HG02840 (cell line): ENCODE data around the gene PSMB10.
"Not testable (repeated sequence)": the region's sequence is repeated elsewhere in the genome, so short reads cannot be mapped to it uniquely, and the experiment has no call there.

Experiments
- ATAC-seq: cut with Tn5 transposase; IDR thresholded peaks from one replicate; pipeline ENCODE4 v1.9.1; 2021; ENCODE audit warnings: mild to moderate bottlenecking, moderate library complexity, moderate number of reproducible peaks; ENCODE audit not compliant: unreplicated experiment, low FRiP score

The PSMB10 gene

DNA sequence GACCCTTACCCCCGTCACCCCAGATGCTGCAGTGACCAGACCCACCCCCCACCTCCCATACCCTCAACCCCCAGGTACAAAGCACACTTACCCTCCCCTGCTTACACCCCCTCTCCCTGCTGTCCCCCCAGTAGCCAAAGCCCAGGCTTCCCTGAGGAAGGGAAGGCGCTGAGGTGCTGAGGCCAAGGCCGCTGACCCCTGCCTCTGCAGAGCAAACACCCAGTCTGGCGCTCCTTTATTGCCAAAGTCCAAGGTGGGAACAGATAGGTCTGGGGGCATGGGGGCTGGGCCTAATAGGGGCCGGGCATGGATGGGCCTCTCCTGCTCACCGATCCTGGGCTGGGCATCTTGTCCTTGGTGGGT is 6.6 kb upstream of the PSMB10 start:
- ATAC-seq: no peak

DNA sequence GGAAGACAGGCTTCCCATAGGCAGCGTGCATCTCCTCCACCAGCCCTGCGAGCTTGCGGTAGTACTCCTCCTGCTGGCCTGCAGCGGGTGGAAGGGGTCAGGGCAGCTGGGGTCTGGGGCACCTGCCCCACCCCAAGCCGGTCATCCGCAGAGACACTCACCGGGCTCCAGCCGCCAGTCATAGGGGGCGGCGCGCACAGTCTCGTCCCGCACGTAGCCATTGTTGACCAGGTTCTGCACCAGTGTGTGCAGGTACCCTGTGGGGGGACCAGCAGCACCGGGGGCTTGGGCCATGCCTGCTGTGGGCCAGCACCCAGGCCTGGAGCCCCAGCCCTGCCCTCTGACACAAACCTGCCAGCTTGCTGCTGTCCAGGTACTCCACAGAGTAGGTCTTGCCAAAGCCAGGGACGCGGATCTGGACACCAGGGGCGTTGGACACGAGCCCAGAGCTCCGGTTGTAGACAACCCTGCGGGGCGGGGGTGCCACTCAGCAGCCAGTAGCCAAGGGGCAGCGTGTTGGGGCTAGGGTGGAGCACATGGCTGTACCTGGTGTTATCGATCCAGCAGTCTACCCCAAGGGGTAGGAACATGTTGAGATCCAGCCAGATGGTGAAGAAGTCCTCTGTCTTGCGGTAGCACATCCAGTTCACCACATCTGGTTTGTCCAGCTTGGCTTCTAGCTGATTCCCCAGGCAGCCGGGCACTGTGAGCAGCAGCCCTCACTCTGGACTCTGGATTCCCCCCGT is 6.0 kb upstream of the PSMB10 start:
- no peak for ATAC-seq

DNA sequence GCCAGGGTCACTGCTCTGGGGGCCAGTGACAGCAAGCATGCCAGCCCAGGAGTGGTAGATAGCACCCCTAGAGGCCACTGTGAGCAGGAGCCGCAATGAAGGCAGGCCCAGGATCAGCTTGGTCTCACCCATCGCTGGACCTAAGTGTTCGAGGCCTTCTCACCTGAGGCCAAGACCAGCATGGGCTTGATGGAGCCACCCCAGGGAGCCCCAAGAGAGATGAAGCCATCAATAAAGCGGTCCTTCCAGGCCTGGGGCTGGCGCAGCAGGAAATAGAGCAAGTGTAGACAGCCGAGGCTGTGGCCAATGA is 5.5 kb upstream of the PSMB10 start:
- ATAC-seq: no peak

DNA sequence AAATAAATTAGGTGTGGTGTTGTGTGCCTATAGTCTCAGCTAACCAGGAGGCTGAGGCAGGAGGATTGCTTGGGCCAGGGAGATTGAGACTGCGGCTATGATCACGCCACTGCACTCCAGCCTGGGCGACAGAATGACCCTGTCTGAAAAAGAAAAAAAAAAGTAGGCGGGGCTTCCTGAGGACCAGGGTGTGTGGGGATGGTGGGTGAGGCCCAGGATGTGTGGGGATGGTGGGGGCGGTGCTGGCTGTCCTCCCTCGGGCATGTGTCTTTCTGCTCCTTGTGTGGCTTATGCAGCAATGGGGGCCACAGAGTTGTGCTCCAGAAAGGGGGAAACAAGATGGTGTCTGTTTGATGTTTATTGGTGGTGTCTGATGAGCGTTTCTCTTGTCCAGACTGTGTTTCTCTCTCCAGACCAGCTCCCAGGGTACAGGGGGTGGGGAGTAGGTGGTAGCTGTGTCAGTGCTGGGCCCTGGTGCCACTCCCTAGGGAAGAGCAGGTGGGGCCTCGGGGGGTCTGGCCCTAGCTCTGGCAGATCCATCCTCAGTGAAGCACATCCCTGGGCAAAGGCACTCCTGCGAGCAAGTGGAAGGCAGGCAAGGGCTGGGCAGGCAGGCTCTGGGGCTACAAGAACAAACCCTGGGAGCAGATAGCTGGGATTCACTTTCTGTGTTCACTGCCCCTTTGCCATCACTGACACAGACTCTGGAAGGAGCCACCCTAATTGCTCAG is 5.0 kb upstream of the PSMB10 start:
- ATAC-seq: no peak

DNA sequence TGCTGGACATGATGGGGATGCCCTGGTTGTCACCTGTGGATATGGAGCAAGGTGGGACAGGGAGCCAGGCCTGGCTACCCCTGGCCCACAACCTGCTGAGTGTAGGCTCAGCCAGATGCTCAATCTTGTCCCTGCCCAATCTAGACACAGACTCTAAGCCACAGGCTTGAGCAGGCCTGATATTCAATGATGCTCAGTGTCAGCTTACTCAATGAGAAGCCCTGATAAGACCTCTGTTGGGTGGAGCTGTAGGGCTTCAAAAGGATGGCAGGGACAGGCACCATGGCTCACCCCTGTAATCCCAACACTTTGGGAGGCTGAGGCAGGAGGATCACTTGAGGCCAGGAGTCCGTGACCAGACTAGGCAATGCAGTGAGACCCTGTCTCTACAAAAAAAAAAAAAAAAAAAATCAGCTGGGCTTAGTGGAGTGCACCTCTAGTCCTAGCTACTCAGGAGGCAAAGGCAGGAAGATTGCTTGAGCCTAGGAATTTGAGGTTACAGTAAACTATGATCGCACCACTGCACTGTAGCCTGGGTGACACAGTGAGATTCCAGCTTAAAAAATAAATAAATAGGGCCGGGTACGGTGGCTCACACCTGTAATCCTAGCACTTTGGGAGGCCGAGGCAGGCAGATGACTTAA is 3.9 kb upstream of the PSMB10 start:
- no peak for ATAC-seq

DNA sequence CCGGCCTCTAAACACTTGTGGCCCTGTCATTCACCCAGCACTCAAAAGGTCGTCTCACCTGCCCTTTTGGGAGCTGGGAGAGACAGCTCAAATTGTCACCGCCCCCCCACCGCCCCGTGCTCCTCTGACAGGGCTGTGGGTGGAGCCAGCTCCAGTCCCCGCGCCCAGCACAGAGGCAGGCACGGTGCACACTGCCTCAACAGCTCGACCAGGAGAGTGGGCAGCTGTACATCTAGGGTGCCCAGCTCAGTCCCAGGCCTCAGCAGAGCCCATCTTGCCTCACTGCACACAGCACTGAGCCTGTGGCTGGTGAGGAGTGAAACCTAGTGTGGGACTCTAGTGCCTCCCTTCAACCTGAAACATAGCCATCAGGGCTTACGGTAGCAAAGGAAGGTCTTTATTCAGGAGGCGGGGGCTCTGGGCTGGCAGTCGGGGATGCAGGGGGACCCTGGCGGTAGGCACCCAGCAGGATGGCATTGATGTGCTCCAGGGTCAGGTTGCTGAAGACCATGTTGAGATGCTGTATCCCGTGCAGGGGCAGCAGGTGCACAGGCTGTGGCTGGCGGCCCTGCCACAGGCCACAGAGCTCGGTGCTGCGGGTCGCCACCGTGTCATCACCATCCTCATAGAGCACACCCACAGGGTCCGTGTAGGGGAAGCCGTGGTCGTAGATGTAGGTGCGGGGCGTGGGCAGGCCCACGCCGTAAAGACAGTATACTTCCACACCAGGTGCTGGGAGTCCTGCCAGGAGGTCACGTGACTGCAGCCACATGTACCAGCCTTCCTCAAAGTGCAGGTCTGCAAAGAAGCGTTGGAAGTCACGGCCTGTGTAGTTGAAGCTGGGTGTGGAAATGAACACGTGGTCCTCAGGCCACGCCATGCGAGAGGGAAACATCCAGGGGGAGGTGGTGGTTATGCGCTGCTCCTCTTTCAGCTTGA is 3.1 kb upstream of the PSMB10 start:
- ATAC-seq: no peak

DNA sequence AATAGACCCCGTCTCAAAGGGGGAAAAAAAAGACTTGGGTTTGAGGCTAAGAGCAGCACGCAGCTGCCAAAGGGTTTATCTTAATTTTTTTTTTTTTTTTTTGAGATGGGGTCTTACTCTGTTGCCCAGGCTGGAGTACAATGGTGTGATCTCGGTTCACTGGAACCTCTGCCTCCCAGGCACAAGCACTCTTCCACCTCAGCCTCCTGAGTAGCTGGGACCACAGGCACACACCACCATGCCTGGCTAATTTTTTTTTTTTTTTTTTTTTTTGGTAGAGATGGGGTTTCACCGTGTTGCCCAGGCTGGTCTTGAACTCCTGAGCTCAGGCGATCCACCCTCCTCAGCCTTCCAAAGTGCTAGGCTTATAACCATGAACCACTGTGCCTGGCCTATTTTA is 1.1 kb upstream of the PSMB10 start:
- not testable (repeated sequence) for ATAC-seq

DNA sequence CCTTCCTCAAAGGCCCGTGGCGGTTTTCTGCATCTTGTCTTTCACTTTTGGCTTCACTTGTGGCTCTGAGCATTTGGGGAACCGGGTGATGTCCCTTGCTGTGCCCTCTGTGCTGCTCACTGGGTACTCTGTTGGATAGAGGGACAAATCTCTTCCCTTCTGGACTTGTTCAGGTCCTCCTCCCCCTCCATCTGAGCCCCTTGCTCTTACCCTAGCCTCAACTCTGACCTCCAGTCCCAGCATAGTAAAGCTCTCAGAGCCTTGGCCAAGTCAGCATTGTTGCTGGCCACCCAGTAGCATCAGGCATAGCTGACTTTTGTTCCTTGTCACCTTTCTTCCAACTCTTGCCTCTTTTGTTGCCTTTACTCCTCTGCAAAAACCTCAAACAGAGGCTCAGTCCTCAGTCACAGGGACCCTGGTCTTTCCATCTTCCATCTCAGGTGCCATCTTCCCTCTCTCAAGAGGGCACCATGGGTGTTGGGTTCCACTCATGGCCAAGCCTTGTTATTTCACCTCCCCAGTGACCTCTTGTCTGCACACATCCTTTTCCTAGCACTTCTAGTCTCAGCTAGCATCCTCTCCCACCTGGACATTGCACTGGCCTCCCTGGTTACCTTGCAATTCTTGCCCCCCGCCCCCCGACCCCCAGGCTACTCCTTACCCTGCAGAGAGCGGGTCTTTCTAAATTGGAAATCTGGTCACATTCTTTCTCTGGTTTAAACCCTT is 393 bp upstream of the PSMB10 start:
- ATAC-seq: no peak

DNA sequence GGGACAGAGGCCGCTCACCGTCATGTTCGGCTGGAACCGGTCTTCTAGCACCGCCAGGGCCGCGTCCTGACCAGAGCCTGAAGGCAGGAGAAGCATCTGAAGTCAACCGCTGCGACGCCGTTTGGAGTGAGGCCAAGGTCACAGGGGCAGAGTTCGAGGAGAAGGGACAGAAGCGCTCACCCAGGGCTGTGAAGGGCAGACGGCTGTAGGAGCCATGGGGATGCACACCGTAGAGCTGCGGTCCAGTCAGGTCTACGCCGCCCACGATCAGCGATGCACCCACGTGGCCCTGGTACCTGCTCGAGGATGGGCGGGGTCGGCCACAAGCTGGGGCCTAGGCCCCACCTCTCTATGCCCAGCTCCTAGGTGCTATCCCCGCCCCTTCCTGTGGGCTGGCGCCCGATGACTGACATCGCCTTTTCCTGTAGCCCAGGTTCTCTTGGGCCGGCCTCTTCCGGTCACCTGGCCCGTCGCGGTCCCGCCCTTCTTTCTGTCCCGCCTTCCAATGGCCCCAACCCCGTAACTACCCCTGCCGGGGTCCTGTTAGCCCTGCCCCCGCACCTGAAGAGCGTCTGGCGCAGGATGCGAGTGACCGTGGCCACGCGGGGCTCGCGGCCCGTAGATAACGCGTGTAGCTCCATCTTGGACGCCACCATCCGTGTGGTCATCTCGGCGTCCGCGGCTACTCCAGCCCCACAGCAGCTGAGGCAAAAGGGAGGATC is 1.1 kb downstream of the PSMB10 start:
- peak; percentile 90 for ATAC-seq

DNA sequence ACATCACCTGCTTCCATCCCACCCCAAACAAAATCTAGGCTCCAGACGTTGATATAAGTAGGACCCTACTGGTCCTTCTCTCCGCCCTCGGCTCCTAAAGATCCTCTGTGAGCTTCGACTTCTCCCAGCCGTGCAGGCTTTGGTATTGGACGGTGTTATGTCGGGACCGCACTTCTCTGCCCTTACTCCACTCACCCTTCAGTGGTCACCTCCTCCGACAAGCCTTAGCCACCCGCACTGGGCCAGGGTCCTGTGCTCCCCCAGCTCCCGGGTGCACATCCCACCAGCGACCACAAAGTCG is 1.6 kb downstream of the PSMB10 start:
- ATAC-seq: no peak

DNA sequence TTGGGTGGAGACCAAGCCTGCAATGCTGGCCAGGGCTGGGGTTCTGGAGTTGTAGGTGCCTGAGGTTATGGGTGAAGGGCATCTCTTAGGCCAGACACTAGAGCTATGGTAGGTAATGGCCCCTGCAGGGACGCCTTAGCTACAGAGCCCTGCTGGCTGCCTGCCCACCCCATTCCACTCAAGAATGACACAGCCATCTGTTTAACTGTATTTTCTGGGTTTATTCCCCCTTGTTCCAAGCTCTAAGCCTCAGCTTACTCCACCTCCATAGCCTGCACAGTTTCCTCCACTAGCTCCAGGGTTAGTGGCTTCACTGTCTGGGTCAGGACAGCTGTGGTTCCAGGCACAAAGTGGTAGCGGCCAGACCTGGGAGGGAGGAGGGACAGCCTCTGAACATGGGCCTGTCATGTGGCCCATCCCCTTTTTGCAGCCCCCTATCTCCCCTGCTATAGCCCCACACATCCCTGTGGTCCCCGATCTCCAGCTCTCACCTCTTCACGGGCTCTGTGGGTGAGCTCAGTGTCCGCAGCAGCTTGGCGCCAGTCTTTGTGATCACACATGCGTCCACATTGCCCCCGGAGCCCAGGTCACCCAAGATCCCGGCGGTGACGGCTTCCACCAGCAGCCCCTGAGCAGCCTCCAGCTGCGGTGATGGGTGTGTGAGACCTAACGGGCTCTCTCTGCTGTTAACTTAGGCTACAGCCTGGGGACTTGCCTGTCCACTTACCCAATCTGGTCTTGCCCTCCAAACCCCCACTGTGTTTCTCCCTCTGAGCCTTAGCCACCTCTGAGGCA is 2.1 kb downstream of the PSMB10 start:
- no peak for ATAC-seq

DNA sequence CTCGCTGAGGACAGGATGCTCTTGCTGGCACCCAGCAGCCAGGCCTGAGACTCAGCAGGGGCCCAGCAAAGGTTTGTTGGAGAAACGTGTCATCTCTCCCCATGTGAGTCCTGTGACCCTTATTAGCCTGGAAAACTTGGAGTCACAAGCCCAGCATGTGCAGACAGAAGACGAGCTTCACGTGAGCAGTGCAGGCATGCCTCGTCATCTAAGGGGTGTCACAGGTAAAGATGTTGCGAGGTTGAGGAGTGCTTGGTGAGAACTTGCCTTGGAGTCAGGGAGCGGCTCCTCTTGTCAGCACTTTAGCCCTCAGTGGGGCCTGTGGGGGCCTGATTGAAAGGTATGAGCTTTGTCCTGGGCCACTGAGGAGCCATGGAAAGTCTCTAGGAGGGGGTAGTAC is 2.8 kb downstream of the PSMB10 start:
- ATAC-seq: no peak

DNA sequence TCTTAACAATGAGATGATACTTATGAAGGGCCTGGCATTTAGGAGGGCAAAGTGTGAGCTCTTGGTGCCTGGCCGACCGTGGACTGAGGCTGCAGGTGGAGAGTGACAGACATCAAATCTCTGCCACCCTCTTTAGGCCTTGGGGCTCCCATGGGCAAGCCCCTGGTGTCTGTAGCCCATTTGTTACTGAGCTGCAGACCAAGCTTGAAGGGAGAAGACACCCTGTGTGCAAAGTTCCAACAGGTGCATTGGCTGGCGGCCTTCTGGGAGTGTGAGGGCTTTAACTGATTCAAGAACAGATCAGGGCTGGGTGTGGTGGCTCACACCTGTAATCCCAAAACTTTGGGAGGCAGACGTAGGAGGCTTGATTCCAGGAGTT is 4.2 kb downstream of the PSMB10 start:
- no peak for ATAC-seq

DNA sequence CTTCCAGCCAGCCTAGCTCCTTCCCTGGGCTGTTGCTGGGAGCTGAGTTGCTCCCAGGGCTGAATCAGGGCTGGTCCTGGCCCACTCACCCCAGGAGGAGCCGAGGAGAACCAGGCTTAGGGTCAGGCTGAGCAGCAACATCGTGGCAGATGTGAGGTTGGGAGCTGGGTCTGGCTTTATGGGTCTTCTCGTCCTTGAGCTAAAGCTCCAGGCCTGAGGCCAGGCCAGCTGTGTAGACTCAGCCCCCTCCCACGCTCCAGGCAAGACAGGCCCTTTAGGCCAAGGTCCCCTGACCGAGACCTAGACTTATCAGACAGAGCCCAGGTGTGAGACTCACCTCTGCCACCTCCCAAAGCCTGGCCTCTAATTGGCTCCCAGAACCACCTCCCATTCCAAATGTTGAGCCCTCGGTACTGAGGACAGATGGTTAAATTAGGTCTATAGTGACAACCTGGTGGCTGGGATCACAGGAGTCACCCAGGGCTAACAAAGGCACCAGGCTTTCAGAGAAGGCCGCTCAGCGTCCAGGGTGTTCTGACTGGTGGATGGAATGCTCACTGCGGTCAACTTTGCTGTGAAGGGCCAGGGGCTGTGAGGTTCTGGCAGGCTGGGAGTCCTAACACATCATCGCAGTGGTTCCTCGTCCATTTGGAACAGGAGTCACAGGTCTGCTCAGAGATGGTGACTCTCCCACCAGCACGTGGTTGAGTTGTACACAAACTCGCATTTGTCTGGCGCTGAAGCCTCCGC is 4.8 kb downstream of the PSMB10 start, which contains the start of gene CTRL:
CTRL (minus strand) TSS at position 151 of the 750 bp plus-strand sequence; CDS start at position 141, 10 bp downstream.
- no peak for ATAC-seq

DNA sequence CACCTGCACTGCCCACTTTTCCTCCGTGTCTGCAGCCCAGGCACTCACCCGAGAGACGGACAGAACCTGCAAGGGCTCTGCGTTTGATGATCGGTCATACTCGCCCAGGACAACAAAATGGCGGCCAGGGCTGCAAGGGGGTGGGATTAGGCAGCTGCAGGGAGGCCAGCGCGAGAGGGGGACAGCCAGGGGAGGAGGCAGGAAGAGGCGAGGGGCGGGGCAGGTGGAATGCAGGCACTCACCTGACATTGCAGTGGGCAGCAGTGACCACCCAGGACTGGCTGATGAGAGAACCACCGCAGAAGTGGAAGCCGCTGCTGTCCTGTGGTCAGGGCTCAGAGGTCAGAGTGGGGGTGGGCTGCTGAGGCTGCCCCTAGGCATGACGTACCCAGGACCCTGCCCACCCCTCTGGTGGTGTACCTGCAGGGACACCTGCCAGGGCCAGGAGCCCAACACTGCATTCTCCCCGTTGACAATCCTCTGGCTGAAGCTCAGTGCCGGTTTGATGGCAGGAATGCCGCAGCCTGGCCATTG is 5.9 kb downstream of the PSMB10 start:
- ATAC-seq: no peak

DNA sequence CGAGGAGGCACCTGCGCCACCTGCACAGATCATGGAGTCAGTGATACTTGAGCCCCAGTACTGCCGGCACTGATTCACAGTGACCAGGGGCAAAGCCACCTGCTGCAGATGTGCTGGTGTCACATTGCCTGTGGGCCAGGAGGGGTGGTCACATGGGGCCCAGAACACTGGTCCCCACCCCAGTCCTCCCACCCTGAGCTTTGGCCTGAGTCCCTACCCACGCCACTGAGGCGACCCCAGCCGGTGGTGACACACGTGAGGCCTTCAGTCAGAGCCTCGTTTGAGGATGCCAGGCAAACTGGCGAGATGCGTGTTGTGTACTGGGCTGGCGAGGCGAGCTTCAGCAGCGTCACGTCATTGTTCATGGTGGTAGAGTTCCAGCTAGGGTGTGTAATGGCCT is 6.5 kb downstream of the PSMB10 start:
- ATAC-seq: no peak

DNA sequence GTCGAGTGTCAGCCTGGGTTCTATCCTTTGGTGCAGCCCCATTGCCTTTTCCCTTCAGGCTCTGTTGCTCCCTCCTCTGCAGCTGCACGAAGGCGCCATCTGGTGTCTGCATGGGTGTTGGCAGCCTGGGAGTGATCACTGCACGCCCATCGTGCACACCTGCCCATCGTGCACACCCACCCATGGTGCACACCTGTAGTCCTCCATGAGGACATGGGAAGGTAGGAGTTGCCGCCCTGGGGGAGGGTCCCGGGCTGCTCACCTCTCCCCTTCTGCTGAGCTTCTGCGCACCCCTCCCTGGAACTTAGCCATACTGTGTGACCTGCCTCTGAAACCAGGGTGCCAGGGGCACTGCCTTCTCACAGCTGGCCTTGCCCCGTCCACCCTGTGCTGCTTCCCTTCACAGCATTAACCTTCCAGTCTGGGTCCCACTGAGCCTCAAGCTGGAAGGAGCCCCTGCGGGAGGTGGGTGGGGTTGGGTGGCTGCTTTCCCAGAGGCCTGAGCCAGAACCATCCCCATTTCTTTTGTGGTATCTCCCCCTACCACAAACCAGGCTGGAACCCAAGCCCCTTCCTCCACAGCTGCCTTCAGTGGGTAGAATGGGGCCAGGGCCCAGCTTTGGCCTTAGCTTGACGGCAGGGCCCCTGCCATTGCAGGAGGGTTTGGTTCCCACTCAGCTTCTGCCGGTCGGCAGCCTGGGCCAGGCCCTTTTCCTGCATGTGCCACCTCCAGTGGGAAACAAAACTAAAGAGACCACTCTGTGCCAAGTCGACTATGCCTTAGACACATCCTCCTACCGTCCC is 7.9 kb downstream of the PSMB10 start:
- no peak for ATAC-seq
